Left ventricle myocardium inferior (tissue), 1 donor: ENCODE results near the gene PPP1R14C. TPM values are rescaled to one million over a fixed set of nuclear protein-coding genes. Genes with fewer than 3 reads are reported as not detected.

Source experiments
- DNase-seq: peaks from one replicate; pipeline ENCODE4 v3.0.0-alpha.2; 2020
- H3K27ac ChIP-seq: fragments of 200-600 bp; replicated peaks from 2 replicates; pipeline ENCODE4 v1.8.0; 2021
- H3K27me3 ChIP-seq: fragments of 200-600 bp; 2 replicates; pipeline ENCODE4 v1.8.0; 2021; ENCODE audit warnings: low read depth
- H3K36me3 ChIP-seq: fragments of 200-600 bp; 2 replicates; pipeline ENCODE4 v1.8.0; 2021
- H3K4me1 ChIP-seq: fragments of 200-600 bp; 2 replicates; pipeline ENCODE4 v1.8.0; 2021
- H3K4me3 ChIP-seq: fragments of 200-600 bp; 2 replicates; pipeline ENCODE4 v1.8.0; 2021; ENCODE audit warnings: mild to moderate bottlenecking, moderate library complexity
- H3K9me3 ChIP-seq: fragments of 200-600 bp; replicated peaks from 2 replicates; pipeline ENCODE4 v1.8.0; 2021
- CTCF ChIP-seq: fragments of 200-600 bp; IDR thresholded peaks from 2 replicates; pipeline ENCODE4 v1.8.0; 2021; ENCODE audit warnings: antibody characterized with exemption, mild to moderate bottlenecking, borderline replicate concordance
- intact Hi-C: fragments of 100-400 bp; cut with micrococcal nuclease; formaldehyde crosslinking; loops from one replicate; pipeline ENCODE4 v1.11.0; 2022
- total RNA-seq: library from RNA; stranded (reverse); fragmentation: NEBNext Ultra II Directional; extraction: Animal tissue kit (Norgen Biotek cat#: 25700); gene quantifications from one replicate; pipeline ENCODE4 v1.2.1, GENCODE V29; 2021
- donor health status: DM: no; HTN: yes; CAD: no; lungs with severe emphysema.

The PPP1R14C gene
- total RNA-seq, 1 donor from 2014 or later, result 116 TPM

GRCh38 chr6:150247803-150248202, 105.0 kb downstream of the PPP1R14C start:
- peaks cover 7% of the 10 kb centered on the region for H3K36me3 ChIP-seq
- peaks cover 24% of the 10 kb centered on the region for H3K4me1 ChIP-seq
- peaks cover 11% of the 10 kb centered on the region for H3K9me3 ChIP-seq
- H3K4me3 ChIP-seq, result no peak overlapping the region
- no peak for DNase-seq
- no peak overlapping the region for H3K27ac ChIP-seq
- no peaks in the 10 kb centered on the region for H3K27me3 ChIP-seq
- no peak for TF ChIP-seq CTCF
- intact Hi-C loops, result no loop called here

- H3K4me1 ChIP-seq, result peaks cover 29% of the 10 kb centered on the region
- no peak for DNase-seq
- no peak overlapping the region for H3K27ac ChIP-seq
- no peak for TF ChIP-seq CTCF
- no peak overlapping the region for H3K4me3 ChIP-seq
- H3K36me3 ChIP-seq, result peaks cover 7% of the 10 kb centered on the region
- peaks cover 11% of the 10 kb centered on the region for H3K9me3 ChIP-seq
- no peaks in the 10 kb centered on the region for H3K27me3 ChIP-seq
- intact Hi-C loops, result no loop called here
Observed at GRCh38 chr6:150248300-150248699, 105.5 kb downstream of the PPP1R14C start.

- peaks cover 35% of the 10 kb centered on the region for H3K4me1 ChIP-seq
- no peak overlapping the region for H3K27ac ChIP-seq
- no peak for TF ChIP-seq CTCF
- H3K9me3 ChIP-seq, result peaks cover 11% of the 10 kb centered on the region
- no peak for DNase-seq
- H3K4me3 ChIP-seq, result no peak overlapping the region
- intact Hi-C loops, result no loop called here
- peaks cover 7% of the 10 kb centered on the region for H3K36me3 ChIP-seq
- no peaks in the 10 kb centered on the region for H3K27me3 ChIP-seq
Observed at GRCh38 chr6:150249261-150249660, 106.4 kb downstream of the PPP1R14C start.

GRCh38 chr6:150250826-150251225, 108.0 kb downstream of the PPP1R14C start:
- intact Hi-C loops, result no loop called here
- TF ChIP-seq CTCF, result no peak
- no peak overlapping the region for H3K4me3 ChIP-seq
- peaks cover 49% of the 10 kb centered on the region for H3K4me1 ChIP-seq
- H3K27me3 ChIP-seq, result peaks cover 3% of the 10 kb centered on the region
- peaks cover 11% of the 10 kb centered on the region for H3K9me3 ChIP-seq
- H3K27ac ChIP-seq, result no peak overlapping the region
- no peak for DNase-seq
- H3K36me3 ChIP-seq, result peaks cover 7% of the 10 kb centered on the region

- intact Hi-C loops, result no loop called here
- Histone ChIP-seq H3K9me3 (peaks cover 11% of the 10 kb centered on the region), H3K27me3 (peaks cover 4% of the 10 kb centered on the region), H3K36me3 (peaks cover 7% of the 10 kb centered on the region), H3K4me1 (peaks cover 50% of the 10 kb centered on the region), H3K4me3 (no peak overlapping the region), H3K27ac (no peak overlapping the region)
- no peak for DNase-seq
- TF ChIP-seq CTCF, result no peak
Observed at GRCh38 chr6:150251566-150252186, 108.8 kb downstream of the PPP1R14C start.
